HEK293 (cell line): Measurements from ENCODE around the gene PKLR.

Experiments
- BCL11B ChIP-seq: fragments of 450-650 bp; formaldehyde crosslinking; IDR thresholded peaks from 2 replicates; pipeline ENCODE4 v1.5.1; 2016; ENCODE audit warnings: low read depth, missing biosample characterization, missing genetic modification characterization
- CTCF ChIP-seq: fragments of 450-650 bp; formaldehyde crosslinking; IDR thresholded peaks from 2 replicates; pipeline ENCODE4 v1.5.1; 2016; ENCODE audit warnings: missing biosample characterization, missing genetic modification characterization
- HOXA7 ChIP-seq: sonication (generic); formaldehyde crosslinking; IDR thresholded peaks from 2 replicates; pipeline ENCODE4 v1.8.1; 2022; ENCODE audit warnings: missing genetic modification reagents, borderline replicate concordance
- INSM2 ChIP-seq: fragments of 450-650 bp; formaldehyde crosslinking; IDR thresholded peaks from 2 replicates; pipeline ENCODE4 v1.5.1; 2016; ENCODE audit warnings: missing biosample characterization, missing genetic modification characterization
- KLF1 ChIP-seq: fragments of 450-650 bp; formaldehyde crosslinking; IDR thresholded peaks from 2 replicates; pipeline ENCODE4 v1.5.1; 2016; ENCODE audit warnings: missing biosample characterization, missing genetic modification characterization
- KLF8 ChIP-seq: fragments of 450-650 bp; formaldehyde crosslinking; IDR thresholded peaks from 2 replicates; pipeline ENCODE4 v1.5.1; 2016; ENCODE audit warnings: missing biosample characterization, missing genetic modification characterization
- MYNN ChIP-seq: fragments of 450-650 bp; formaldehyde crosslinking; IDR thresholded peaks from 2 replicates; pipeline ENCODE4 v1.5.1; 2016; ENCODE audit warnings: missing biosample characterization, missing genetic modification characterization, borderline replicate concordance
- SETDB1 ChIP-seq: IDR thresholded peaks from one replicate; pipeline ENCODE4 v1.6.1; 2017; ENCODE audit warnings: mild to moderate bottlenecking, low read length, moderate library complexity, mixed read lengths; ENCODE audit not compliant: insufficient read length
- ZBTB11 ChIP-seq: fragments of 450-650 bp; formaldehyde crosslinking; conservative IDR thresholded peaks from 2 replicates; pipeline ENCODE4 v1.5.1; 2016; ENCODE audit warnings: low read depth, missing biosample characterization, missing genetic modification characterization
- ZFP41 ChIP-seq: fragments of 450-650 bp; formaldehyde crosslinking; IDR thresholded peaks from 2 replicates; pipeline ENCODE4 v1.5.1; 2016; ENCODE audit warnings: missing biosample characterization, missing genetic modification characterization, borderline replicate concordance
- ZNF214 ChIP-seq: fragments of 450-650 bp; formaldehyde crosslinking; IDR thresholded peaks from 2 replicates; pipeline ENCODE4 v1.5.1; 2017; ENCODE audit warnings: missing biosample characterization, mild to moderate bottlenecking, missing genetic modification characterization, borderline replicate concordance
- ZNF223 ChIP-seq: fragments of 450-650 bp; formaldehyde crosslinking; IDR thresholded peaks from 2 replicates; pipeline ENCODE4 v1.5.1; 2016; ENCODE audit warnings: missing biosample characterization, missing genetic modification characterization
- ZNF423 ChIP-seq: fragments of 450-650 bp; formaldehyde crosslinking; IDR thresholded peaks from 2 replicates; pipeline ENCODE4 v1.5.1; 2016; ENCODE audit warnings: missing biosample characterization, missing genetic modification characterization
- ZNF521 ChIP-seq: fragments of 450-650 bp; formaldehyde crosslinking; IDR thresholded peaks from 2 replicates; pipeline ENCODE4 v1.5.1; 2017; ENCODE audit warnings: missing biosample characterization, mild to moderate bottlenecking, missing genetic modification characterization
- ZNF629 ChIP-seq: fragments of 450-650 bp; formaldehyde crosslinking; IDR thresholded peaks from 2 replicates; pipeline ENCODE4 v1.5.1; 2017; ENCODE audit warnings: missing biosample characterization, missing genetic modification characterization
- ZNF670 ChIP-seq: fragments of 450-650 bp; formaldehyde crosslinking; IDR thresholded peaks from 2 replicates; pipeline ENCODE4 v1.5.1; 2016; ENCODE audit warnings: missing biosample characterization, missing genetic modification characterization, low read depth
- ZNF707 ChIP-seq: fragments of 450-650 bp; formaldehyde crosslinking; IDR thresholded peaks from 2 replicates; pipeline ENCODE4 v1.5.1; 2016; ENCODE audit warnings: missing biosample characterization, missing genetic modification characterization
- ZNF785 ChIP-seq: fragments of 450-650 bp; formaldehyde crosslinking; IDR thresholded peaks from 2 replicates; pipeline ENCODE4 v1.5.1; 2016; ENCODE audit warnings: missing biosample characterization, missing genetic modification characterization
- ZSCAN23 ChIP-seq: fragments of 450-650 bp; formaldehyde crosslinking; IDR thresholded peaks from 2 replicates; pipeline ENCODE4 v1.5.1; 2016; ENCODE audit warnings: missing biosample characterization, missing genetic modification characterization
- TF ChIP-seq, protein P1 (sequence below): fragments of 450-650 bp; formaldehyde crosslinking; IDR thresholded peaks from 2 replicates; pipeline ENCODE4 v1.5.1; 2016; ENCODE audit warnings: missing biosample characterization, missing genetic modification characterization
- TF ChIP-seq, protein P2 (sequence below): fragments of 450-650 bp; formaldehyde crosslinking; IDR thresholded peaks from 2 replicates; pipeline ENCODE4 v1.5.1; 2016; ENCODE audit warnings: missing biosample characterization, missing genetic modification characterization

Gene PKLR

GRCh38 chr1:155244368-155245162 is 56.7 kb downstream of the PKLR start (continued):
- TF ChIP-seq, protein P1, sequence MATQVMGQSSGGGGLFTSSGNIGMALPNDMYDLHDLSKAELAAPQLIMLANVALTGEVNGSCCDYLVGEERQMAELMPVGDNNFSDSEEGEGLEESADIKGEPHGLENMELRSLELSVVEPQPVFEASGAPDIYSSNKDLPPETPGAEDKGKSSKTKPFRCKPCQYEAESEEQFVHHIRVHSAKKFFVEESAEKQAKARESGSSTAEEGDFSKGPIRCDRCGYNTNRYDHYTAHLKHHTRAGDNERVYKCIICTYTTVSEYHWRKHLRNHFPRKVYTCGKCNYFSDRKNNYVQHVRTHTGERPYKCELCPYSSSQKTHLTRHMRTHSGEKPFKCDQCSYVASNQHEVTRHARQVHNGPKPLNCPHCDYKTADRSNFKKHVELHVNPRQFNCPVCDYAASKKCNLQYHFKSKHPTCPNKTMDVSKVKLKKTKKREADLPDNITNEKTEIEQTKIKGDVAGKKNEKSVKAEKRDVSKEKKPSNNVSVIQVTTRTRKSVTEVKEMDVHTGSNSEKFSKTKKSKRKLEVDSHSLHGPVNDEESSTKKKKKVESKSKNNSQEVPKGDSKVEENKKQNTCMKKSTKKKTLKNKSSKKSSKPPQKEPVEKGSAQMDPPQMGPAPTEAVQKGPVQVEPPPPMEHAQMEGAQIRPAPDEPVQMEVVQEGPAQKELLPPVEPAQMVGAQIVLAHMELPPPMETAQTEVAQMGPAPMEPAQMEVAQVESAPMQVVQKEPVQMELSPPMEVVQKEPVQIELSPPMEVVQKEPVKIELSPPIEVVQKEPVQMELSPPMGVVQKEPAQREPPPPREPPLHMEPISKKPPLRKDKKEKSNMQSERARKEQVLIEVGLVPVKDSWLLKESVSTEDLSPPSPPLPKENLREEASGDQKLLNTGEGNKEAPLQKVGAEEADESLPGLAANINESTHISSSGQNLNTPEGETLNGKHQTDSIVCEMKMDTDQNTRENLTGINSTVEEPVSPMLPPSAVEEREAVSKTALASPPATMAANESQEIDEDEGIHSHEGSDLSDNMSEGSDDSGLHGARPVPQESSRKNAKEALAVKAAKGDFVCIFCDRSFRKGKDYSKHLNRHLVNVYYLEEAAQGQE (tag by site-specific recombination) = peak; percentile 88
- TF ChIP-seq ZSCAN23 (tag by site-specific recombination) (peak; percentile 100), ZNF670 (tag by site-specific recombination) (no peak; the same call in 1 of the 2 replicates), CTCF (tag by site-specific recombination) (peak; percentile 87; the same call in 1 of the 2 replicates), ZNF629 (tag by site-specific recombination) (peak; percentile 98), ZNF785 (tag by site-specific recombination) (peak; percentile 100), ZFP41 (peak; percentile 97; the same call in 1 of the 2 replicates), BCL11B (tag by site-specific recombination) (peak; percentile 100), ZNF521 (tag by site-specific recombination) (no peak), ZNF707 (tag by site-specific recombination) (peak; percentile 83), HOXA7 (no peak), INSM2 (tag by site-specific recombination) (peak; percentile 100), MYNN (tag by site-specific recombination) (peak; percentile 90), ZNF423 (tag by site-specific recombination) (peak; percentile 99), ZNF214 (0 out of 2 replicates have a peak, but pooled peaks have one; percentile 42), ZNF223 (tag by site-specific recombination) (peak; percentile 89), KLF8 (tag by site-specific recombination) (peak; percentile 100), ZBTB11 (tag by site-specific recombination) (peak; percentile 84), SETDB1 (no peak), KLF1 (peak; percentile 95)
- TF ChIP-seq, protein P2, sequence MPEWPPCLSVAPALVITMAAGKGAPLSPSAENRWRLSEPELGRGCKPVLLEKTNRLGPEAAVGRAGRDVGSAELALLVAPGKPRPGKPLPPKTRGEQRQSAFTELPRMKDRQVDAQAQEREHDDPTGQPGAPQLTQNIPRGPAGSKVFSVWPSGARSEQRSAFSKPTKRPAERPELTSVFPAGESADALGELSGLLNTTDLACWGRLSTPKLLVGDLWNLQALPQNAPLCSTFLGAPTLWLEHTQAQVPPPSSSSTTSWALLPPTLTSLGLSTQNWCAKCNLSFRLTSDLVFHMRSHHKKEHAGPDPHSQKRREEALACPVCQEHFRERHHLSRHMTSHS (tag by site-specific recombination) = peak; percentile 96
